WERI-Rb-1 (cell line): ENCODE measurements around the gene CENPH.
A peak's percentile ranks its signal among the peaks of the same experiment; 100 is the strongest.
"Not testable (repeated sequence)": the region's sequence is repeated elsewhere in the genome, so short reads cannot be mapped to it uniquely, and the experiment has no call there.

Source experiments
- DNase-seq: peaks from one replicate; pipeline ENCODE4 v3.0.0-alpha.2; 2020
- H3K27ac ChIP-seq: fragments of 250-450 bp; sonication (Bioruptor Pico); 2 replicates; pipeline ENCODE4 v1.5.1; 2020; ENCODE audit warnings: mild to moderate bottlenecking, moderate library complexity
- H3K27me3 ChIP-seq: fragments of 250-450 bp; sonication (Bioruptor Pico); 2 replicates; pipeline ENCODE4 v1.5.1; 2021; ENCODE audit warnings: mild to moderate bottlenecking, low read depth, moderate library complexity; ENCODE audit not compliant: insufficient read depth, severe bottlenecking
- H3K36me3 ChIP-seq: fragments of 250-450 bp; sonication (Bioruptor Pico); 2 replicates; pipeline ENCODE4 v1.5.1; 2020; ENCODE audit warnings: mild to moderate bottlenecking, moderate library complexity
- H3K4me3 ChIP-seq: 2 replicates; pipeline ENCODE4 v1.5.1; 2011; ENCODE audit warnings: low read depth, mild to moderate bottlenecking, control low read depth, low read length
- H3K9me3 ChIP-seq: fragments of 250-450 bp; sonication (Bioruptor Pico); 2 replicates; pipeline ENCODE4 v1.5.1; 2021; ENCODE audit warnings: mild to moderate bottlenecking, moderate library complexity; ENCODE audit not compliant: severe bottlenecking
- CTCF ChIP-seq: IDR thresholded peaks from 2 replicates; pipeline ENCODE4 v1.5.1; 2011; ENCODE audit warnings: low read depth, mild to moderate bottlenecking, control low read depth, inconsistent platforms, low read length

Gene CENPH

GRCh38 chr5:69213513-69214215, 24.3 kb downstream of the CENPH start:
- Histone ChIP-seq H3K27ac (no peak overlapping the region), H3K27me3 (no peaks in the 10 kb centered on the region), H3K4me3 (no peak overlapping the region), H3K9me3 (no peaks in the 10 kb centered on the region), H3K36me3 (peaks cover 18% of the 10 kb centered on the region)
- no peak for DNase-seq
- TF ChIP-seq CTCF, result no peak

GRCh38 chr5:69217151-69217511, 27.7 kb downstream of the CENPH start:
- no peak for TF ChIP-seq CTCF
- peaks cover 3% of the 10 kb centered on the region for H3K36me3 ChIP-seq
- DNase-seq, result no peak
- no peaks in the 10 kb centered on the region for H3K27me3 ChIP-seq
- H3K27ac ChIP-seq, result peak overlapping the region; percentile 91
- H3K4me3 ChIP-seq, result peak overlapping the region; percentile 100
- no peaks in the 10 kb centered on the region for H3K9me3 ChIP-seq

GRCh38 chr5:69217548-69218526, 28.5 kb downstream of the CENPH start:
- peak overlapping the region; percentile 100 for H3K4me3 ChIP-seq
- no peaks in the 10 kb centered on the region for H3K27me3 ChIP-seq
- H3K27ac ChIP-seq, result peak overlapping the region; percentile 91
- no peaks in the 10 kb centered on the region for H3K9me3 ChIP-seq
- peak; percentile 96 for DNase-seq
- 0 out of 2 replicates have a peak, but pooled peaks have one; percentile 15 for TF ChIP-seq CTCF
- peaks cover 3% of the 10 kb centered on the region for H3K36me3 ChIP-seq

DNA sequence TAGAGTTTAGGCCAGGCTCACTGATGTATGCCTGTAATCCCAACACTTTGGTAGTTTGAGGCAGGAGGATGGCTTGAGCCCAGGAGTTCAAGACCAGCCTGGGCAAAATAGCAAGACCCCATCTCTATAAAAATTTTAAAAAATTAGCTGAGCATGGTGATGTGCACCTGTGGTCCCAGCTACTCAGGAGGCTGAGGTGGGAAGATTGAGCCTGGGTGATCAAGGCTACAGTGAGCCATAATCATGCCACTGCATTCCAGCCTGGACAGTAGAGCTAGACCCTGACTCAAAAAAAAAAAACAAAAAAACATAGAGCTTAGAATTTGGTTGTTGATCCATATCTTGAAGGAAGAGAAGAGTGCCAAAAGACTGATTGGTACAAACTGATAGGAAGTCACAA, 30.6 kb downstream of the CENPH start:
- DNase-seq, result no peak
- no peak for TF ChIP-seq CTCF
- Histone ChIP-seq H3K9me3 (no peaks in the 10 kb centered on the region), H3K27ac (no peak overlapping the region), H3K27me3 (no peaks in the 10 kb centered on the region), H3K36me3 (peaks cover 7% of the 10 kb centered on the region), H3K4me3 (no peak overlapping the region)

- H3K9me3 ChIP-seq, DNase-seq, H3K27me3 ChIP-seq, H3K27ac ChIP-seq, H3K4me3 ChIP-seq, H3K36me3 ChIP-seq: not testable (repeated sequence)
Measured at GRCh38 chr5:69220371-69220770, 31.0 kb downstream of the CENPH start.

DNA sequence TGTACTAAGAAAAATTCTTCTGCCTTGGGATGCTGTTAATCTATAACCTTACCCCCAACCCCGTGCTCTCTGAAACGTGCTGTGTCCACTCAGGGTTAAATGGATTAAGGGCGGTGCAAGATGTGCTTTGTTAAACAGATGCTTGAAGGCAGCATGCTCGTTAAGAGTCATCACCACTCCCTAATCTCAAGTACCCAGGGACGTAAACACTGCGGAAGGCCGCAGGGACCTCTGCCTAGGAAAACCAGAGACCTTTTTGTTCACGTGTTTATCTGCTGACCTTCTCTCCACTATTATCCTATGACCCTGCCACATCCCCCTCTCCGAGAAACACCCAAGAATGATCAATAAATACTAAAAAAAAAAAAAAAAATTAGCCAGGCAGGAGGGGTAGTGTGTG, 31.4 kb downstream of the CENPH start:
- H3K27ac ChIP-seq, result not testable (repeated sequence)

More for the DNA sequence above, 31.4 kb downstream of the CENPH start:
- H3K36me3 ChIP-seq, H3K4me3 ChIP-seq, H3K27me3 ChIP-seq, DNase-seq, H3K9me3 ChIP-seq: not testable (repeated sequence)
